NOMO-1 (cell line): ENCODE measurements around the gene AGMO.
"Not testable (repeated sequence)": the region's sequence is repeated elsewhere in the genome, so short reads cannot be mapped to it uniquely, and the experiment has no call there.

Experiments used
- DNase-seq, 2 experiments: peaks; one replicate each; lab custom pipeline; 2025; ENCODE audit not compliant: unreplicated experiment in 2 of 2; lab: John Stamatoyannopoulos, UW

The AGMO gene

DNA sequence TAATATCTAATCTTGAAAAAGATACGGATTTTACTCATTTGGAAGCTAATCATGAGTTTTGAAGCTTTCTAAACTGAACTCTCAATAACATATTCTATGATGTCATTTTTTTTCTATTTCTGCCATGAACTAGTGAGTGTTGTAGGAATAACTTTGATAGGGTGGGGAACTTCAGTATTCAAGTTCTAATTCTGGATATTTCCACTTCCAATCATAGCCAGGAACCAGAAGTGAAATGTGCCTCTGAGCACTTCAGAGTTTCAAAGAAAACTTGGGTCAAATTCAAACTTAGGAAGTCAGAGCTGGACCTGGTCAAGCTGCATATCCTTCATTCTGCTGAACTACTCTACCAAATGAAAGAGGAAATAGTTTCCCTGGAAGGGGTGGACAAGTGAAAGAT is 847 bp downstream of the AGMO start:
- no peak for DNase-seq

DNA sequence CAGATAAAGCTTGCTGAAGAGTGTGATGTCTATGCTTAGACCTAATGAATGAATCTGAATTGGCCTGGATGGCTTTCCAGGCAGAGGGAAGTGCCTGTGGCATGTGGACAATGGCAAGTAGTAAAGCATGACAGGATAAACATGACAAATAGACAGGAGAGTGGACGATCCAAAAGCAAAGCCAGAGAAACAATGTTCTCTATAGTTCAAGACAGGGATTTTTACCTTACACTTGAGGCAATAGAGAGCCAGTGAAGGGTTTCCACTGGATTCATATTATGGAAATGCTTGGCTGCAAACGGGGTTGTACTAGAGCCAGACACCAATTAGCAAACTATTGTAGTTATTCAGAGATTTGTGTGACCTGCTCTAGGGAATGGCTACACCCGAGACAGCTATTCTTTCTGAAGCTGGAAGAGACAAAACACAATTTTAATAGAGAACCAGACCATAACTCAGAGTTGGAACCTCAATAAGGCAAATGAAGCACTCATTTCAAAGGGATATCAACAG is 2.3 kb downstream of the AGMO start:
- DNase-seq, result no peak

DNA sequence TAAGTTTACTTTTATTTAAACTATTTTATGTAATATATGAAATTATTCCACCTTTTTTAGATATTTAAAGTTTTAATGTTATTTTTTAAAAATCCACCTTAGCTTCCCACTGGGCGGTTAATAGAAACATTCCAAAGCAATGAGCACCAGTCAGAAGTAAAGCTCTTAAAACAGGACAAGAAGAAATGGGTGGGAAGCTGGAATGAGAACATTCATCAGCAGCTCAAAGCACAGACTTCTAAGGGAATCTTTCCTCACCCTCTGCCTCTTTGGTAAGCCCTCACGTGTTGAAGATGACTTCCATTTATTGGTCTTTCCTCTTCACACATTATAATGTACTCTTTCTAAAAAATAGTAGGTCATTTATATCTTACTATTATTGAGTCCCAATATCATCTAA is 3.1 kb downstream of the AGMO start:
- DNase-seq, result no peak

DNA sequence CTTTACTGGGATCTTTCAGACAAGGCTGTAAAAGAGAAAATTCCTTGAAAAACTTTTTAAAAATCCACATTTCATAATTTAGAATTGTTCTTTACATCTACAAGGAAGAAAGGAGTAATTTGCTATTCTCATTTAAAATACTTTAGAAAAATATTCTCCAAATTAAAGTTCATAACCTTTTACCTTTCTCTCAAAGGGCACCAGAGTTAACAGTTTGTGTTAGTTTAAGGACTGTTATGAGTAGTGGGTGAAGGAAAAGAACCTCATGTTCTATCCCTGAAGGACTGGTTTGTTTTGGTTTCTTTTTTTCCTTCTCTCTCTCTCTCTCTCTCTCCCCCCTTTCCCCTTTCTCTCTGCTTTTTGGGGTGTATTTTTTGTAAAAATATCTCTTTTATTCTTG is 4.1 kb downstream of the AGMO start:
- DNase-seq, result no peak

DNA sequence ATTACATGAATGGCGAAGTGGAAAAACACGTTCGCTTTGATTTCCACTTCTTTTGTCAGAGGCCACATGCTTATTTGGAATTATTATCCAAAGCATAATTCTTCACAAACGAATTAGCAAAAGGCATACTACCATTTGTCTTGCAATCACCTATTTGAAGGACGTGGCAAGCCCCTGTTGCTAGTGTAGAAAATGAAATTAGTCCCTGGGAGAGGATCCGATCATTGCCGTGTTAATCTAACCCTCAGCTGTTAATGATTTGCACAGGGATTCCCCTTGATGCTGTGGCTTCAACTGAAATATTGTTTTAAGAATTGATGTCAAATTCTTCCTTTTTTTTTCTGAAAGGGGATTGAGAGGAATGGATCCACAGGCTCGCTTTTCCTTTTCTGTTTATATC is 4.6 kb downstream of the AGMO start:
- DNase-seq, result no peak

DNA sequence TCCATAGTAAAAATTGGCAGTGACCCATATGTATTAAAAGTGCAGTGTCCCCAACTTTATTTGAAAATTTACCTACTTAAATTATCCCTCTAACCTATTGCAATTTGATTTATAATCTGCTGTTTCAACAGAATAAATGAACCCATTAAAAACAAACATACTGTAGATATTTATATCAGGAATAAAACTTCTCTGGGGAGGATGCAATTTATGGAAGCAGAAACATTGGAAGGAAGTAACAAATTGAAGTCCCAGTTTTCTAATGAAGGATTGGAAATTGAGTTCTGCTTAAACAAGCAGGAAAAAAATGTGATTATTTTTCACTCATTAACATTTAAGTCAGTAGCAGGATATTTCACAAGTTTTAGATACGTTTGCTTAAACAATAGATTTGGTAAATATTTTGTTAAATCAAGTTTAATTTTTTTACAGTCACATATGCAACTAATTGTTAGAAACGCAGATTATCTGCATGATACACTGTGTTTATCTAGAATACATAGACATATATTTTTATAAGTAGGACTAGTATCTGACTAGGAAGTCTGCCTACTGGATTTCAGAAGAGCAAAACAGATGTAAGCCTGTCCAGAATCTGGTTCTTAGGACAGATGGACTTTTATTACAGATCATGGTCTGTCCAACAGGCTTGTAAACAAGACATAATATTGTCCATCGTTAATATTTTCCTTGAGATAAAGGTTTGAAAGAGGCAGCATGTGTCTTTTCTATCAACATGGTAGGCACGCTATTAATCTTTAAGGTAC is 5.3 kb downstream of the AGMO start:
- DNase-seq, result no peak

DNA sequence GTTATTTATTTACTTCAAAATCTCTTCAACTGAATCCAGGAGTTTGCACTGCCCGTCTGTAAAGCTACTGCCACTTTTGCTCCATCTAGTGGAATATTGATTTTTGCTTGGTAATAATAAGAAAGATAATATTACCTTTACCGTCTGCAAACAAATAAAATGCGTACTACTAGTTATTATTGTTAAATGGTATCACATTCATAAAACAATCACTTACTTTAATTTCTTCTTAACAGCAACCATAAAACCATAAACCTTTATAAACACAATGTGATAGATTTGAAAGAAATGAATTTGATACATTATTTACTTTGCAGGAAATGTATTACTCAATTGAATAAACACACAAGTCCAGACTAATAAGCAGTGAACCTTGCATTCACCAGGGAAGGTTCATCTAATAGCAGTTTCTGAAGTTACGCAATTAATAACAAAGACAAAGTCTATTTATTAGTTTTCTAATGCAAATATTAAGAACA is 6.4 kb downstream of the AGMO start:
- DNase-seq, result no peak

- no peak for DNase-seq
These were observed 7.1 kb downstream of the AGMO start for GRCh38 chr7:15554744-15555143.

- no peak for DNase-seq
These were observed 7.7 kb downstream of the AGMO start for GRCh38 chr7:15554081-15554480.

- not testable (repeated sequence) for DNase-seq
These were observed 14.5 kb downstream of the AGMO start for GRCh38 chr7:15547320-15547719.

DNA sequence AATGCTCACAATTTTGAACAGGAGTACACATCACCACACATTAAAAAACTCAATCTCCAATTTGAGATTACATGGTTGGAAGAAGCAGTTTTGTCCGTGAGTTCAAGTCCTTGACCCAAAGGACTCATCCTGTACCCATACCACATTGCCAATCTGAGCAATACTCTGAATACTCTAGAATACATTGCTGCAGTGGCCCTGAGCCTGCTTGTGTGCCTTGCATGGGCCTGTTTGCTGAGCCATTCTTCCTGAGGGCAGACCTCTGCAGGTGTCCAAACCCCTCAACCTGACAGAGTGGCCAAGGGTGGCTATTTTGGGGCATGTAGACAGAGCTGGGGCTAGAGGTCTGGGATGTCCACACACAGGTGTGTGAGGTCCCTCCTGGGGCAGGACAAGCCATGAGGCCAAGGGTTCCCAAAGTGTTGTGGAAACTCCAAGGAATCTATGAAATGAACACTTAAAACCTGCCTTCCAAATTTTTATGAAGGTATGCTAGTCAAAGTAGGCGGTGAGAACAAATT is 15.5 kb downstream of the AGMO start:
- DNase-seq, result no peak

GRCh38 chr7:15544050-15544449 is 17.8 kb downstream of the AGMO start:
- DNase-seq, result no peak

DNA sequence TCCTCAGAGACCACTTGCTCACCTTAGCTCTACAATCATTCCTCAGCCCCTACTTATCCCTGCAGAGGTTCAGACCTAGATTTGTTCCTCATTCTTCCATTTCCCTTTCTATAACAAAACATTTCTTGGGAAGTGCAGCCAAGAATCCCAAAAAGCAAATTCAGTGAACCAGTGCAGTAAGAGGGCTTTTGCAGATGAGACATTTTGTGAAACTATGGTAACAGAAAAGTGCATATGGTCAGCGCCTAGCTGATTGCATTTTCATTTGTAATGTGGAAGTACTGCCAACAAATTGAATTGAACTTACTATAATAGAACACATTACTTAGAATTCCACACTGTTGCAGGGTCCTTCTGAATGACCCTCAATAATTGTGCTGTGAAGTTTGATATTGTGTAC is 18.6 kb downstream of the AGMO start:
- no peak for DNase-seq

GRCh38 chr7:15527648-15528047 is 34.2 kb downstream of the AGMO start:
- DNase-seq, result no peak

DNA sequence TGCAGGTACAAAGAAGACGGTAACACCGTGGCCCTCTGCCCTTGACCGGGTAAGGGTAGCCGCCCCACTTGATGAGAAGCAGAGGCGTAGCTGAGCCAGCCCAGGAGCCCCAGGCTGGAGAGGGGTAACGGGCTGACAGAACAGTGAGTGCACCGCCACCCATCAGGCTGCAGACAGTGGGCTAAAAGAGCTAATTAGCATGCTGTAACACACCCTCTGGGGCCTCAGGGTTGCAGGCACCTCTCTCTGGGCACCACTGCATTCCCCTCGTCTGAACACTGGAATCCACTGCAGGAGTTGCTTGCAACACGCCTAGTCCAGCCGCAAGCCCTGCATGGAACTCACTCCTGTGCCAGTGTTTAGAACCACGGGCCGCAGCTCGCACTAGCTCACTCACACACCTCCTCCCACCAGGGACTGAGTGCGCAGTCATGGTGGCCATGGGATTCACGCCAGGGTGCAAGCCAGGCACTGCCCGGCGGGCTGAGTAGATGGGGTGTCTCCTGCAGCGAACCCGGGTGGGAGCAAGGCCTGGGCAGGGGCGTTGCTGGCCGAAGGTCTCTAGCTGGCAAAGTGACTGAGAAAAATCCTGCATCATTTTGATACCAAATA is 36.1 kb downstream of the AGMO start:
- no peak for DNase-seq

DNA sequence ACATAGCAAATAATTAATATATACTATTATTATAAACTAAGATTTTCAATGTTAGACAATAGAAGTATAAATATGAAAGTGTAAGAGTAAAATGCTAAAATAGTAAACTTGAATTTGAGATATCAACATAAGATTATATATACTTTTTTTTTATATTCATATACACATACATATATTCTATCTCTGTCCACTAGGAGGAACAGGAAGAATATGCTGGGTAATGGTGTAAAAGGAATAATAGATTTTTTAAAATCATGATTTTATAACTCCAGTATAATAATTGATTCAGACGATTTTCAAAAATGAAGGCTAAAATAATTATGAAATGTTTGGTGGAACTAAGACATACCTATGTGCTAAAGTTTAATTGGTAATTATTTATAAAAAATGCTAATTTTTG is 37.7 kb downstream of the AGMO start:
- no peak for DNase-seq

GRCh38 chr7:15517865-15518264 is 44.0 kb downstream of the AGMO start:
- not testable (repeated sequence) for DNase-seq

DNA sequence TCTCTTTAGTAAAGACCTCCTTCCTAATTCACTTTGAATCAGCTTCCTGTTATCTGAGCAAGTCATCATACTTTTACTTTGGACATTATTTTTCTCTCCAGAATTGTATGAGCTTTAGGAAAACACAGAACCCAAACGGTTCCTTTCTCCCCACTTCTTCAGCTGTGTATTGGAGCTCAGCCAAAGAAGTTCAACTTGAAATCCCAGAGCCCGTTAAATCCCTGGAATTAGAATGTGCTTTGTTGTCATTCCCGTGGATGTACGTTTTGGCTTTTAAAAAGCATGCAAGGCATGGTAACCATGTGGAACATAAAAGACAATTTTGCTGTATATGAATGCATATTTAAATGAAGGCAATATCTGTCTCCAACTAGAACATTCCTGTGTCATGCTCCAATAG is 46.6 kb downstream of the AGMO start:
- DNase-seq, result no peak

GRCh38 chr7:15508258-15508657 is 53.6 kb downstream of the AGMO start:
- DNase-seq, result no peak

GRCh38 chr7:15507708-15508107 is 54.1 kb downstream of the AGMO start:
- no peak for DNase-seq

DNA sequence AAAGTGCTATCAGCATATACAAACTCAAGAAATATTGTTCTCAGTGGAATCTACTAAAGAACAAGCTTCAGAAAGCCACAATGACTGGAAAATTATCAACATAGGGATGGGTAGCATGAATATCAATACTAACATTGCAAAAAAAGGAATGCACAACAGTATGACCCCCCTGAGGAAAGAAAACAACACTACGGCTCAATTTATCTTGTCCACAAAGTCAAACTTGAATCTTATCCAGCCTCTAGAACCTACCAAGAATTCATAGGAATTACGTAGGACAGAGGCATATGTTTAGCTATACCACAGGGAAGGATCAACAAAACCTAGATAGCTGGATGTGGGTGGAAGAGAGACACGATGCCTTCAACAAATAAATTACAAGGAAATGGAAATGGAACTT is 54.6 kb downstream of the AGMO start:
- DNase-seq, result no peak

DNA sequence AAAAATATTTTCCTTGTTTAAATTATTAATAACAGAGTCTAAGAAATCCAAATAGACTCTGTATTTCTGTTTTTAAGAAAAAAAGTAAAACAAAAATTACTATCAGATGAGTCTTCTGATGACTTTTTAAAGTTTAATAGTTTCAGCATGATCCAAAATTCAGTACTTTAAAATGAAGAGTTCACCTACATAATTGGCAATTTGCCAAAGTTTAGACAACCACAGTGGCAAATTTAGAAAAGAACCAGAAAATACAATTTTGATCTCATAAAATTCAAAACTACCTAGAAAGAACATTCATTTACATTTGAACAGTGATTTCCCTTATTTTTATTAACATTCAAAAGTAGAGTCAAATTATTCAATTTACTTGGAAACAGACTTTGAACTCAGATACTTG is 56.1 kb downstream of the AGMO start:
- no peak for DNase-seq
